Retinal pigment epithelial cell (primary cell): ENCODE measurements around the gene MEX3B.

ENCODE experiments used
- DNase-seq: peaks from one replicate; pipeline ENCODE4 v3.0.0-alpha.2; 2010; ENCODE audit warnings: low read depth
- H3K4me3 ChIP-seq: 2 replicates; pipeline ENCODE4 v1.5.1; 2011; ENCODE audit warnings: mild to moderate bottlenecking, low read length, control low read depth, moderate library complexity
- TF ChIP-seq, protein P1 (sequence below): conservative IDR thresholded peaks from 2 replicates; pipeline ENCODE4 v1.5.1; 2011; ENCODE audit warnings: low read depth, low read length, control low read depth, inconsistent platforms

The MEX3B gene

DNA sequence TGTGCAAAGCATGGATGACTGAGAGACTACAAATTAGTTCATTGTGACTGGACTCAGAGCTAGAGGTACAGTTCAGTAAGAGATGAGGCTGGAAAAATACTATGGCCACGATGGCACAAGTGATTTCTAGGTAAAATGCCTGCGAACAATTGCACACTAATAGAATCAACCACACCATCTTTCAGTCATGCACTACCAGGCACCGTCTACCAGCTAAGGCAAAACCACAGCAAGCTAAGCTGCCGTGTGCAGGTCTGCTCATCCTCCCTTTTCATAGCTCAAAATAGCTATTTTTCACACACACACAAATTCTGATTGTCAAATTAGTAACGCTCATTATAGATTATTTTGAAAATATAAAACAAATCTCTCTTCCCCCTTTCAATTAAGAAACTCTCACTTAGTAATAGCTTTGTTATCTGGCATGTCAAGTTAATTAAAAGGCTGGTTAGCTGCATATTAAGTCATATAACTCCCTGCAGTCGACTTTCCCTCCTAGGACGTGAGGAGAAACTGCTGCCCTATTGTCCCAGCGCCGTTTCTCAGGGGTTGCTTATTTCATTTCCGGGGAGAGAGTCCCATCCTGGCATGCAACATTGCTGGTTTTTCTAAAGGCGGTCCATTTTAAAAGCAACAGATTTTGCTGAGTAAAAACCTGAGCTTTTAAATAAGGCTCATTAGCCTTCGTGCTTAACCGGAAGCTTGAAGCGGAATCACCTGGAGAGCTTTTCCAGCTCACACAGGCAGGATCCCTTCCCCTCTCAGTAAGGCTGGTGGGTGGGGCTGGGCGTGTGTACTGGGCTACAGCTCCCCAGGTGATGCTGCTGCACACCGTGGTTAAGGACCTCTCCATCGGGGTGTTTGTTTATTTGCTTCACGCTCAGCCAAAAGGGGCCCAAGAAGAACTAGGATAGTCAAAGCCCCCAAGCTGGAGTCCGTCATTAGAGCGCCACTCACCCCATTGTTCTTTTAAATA lies 16.9 kb upstream of the MEX3B start:
- no peak for DNase-seq
- TF ChIP-seq, protein P1, sequence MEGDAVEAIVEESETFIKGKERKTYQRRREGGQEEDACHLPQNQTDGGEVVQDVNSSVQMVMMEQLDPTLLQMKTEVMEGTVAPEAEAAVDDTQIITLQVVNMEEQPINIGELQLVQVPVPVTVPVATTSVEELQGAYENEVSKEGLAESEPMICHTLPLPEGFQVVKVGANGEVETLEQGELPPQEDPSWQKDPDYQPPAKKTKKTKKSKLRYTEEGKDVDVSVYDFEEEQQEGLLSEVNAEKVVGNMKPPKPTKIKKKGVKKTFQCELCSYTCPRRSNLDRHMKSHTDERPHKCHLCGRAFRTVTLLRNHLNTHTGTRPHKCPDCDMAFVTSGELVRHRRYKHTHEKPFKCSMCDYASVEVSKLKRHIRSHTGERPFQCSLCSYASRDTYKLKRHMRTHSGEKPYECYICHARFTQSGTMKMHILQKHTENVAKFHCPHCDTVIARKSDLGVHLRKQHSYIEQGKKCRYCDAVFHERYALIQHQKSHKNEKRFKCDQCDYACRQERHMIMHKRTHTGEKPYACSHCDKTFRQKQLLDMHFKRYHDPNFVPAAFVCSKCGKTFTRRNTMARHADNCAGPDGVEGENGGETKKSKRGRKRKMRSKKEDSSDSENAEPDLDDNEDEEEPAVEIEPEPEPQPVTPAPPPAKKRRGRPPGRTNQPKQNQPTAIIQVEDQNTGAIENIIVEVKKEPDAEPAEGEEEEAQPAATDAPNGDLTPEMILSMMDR, result no peak
- no peak overlapping the region for H3K4me3 ChIP-seq

DNA sequence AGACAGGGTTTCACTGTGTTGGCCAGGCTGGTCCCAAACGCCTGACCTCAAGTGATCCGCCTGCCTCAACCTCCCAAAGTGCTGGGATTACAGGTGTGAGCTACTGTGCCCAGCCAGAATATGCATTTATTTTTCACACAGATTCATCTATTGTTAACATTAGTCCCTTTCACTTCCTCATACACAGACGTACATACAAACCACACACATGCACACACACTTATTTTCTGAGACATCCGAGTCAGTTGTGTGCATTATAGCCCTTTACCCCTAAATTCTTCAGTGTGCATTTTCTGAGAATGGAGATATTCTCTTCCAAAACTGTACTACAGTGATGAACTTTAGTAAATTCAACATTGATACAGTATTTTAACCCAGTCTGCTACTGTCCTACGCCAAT lies 15.0 kb upstream of the MEX3B start:
- DNase-seq, result no peak
- no peak overlapping the region for H3K4me3 ChIP-seq
- TF ChIP-seq, protein P1, result no peak

DNA sequence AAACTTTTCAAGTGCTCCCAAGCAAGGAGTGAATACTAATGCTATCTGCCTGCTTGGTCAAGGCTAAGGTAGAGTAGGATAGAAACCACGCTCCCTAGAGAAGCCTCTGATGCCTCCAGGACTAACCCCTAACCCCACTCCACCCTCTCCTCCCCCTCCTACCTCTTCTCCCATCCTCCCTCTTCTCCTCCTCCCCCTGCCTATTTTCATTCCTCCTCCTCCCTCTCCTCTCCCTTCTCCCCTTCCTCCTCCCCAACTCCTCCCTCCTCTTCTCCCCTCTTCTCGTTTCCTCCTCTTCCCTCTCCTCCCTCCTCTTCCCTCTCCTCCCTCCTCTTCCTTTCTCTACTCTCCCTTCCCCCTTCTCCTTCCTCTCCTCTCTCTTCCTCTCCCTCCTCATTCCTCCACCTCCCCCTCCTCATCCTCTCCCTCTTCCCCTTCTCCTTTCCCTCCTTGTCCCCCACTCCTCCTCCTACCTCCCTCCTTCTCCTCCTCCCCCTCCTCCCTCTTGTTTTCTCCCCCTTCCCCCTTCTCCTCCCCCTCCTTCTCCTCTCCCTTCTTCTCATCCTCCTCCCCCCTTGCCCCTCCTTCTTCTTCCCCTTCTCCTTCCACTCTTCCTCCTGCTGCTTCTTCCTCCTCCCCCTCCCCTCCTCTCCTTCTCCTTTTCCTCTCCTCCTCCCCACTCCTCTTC lies 12.8 kb upstream of the MEX3B start:
- no peak overlapping the region for H3K4me3 ChIP-seq
- DNase-seq, result no peak
- TF ChIP-seq, protein P1, result no peak

DNA sequence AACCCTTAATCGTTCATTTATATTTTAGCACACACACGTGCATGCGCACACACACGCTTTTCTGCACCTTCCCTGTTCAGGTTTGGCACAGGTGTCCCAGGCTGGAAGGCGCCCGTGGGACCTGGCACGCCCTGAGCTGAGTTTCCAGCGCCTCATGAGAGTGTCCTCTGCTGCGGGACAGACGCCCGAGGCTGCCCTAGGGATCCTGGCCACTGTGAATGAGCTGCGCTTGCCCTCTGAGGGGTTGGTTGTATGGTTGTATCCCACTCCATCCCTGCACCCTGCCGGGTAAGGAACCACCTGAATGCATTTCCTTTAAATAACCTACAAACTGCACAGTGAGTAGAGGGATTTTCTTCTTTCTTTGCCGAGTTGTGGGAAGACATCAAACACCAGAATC lies 12.2 kb upstream of the MEX3B start:
- no peak for DNase-seq
- no peak overlapping the region for H3K4me3 ChIP-seq
- TF ChIP-seq, protein P1, result no peak

DNA sequence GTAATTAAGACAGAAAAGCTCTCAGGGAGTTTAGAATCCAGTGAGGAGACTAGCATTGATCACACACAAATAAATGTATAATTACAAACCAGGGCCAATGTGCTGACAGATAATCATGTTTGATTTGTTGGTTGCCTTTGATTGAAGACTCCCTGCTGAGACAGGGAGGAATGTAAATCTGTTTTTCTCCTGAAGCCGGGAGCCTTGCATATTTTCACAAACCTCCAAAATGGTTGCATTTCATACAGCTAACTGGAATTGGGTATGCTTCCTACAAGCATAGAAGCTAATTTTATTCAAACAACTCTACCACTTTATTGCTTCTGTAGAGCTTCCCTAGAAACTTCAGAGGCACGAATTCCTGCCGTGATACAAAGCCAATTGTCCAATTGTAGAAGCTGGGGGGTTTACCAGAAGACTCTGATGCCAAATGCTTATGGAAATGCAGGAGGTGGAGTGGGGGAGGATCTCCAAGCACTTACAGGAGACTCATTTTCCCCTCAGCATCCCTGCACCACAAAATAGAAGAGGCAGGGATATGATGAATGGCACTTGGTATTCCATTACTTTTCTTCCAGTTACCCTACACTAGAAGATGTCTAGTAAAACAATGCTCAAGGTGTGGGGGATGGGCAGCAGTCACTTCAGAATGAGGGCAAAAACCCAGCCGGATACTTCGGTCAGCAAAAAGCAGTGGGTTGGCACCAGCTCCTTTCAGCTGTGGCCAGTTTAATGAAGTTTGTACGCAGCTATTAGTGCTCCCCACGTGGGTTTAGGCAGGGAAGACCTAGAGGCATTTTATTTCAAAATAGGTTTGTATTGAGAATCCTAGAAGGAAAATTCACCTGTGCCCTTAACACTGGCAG lies 11.4 kb upstream of the MEX3B start:
- TF ChIP-seq, protein P1, result no peak
- DNase-seq, result no peak

DNA sequence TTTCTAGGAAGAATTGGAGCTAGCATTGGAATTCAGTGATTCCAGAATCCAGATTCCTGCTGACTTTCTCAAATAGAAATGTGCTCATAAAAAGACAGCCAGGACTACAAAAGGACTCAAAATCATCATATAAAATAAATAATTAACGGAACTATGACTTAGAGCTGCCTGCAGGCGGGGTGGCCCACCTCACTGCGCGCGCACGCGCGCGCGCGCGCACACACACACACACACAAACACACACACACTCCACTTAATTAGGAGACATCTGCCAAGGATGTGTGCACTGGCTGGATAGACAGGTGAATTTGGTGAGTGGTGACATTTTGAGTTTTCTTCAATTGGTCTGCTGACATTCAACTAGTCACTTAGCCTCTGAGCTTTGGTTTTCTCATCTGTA lies 6.9 kb upstream of the MEX3B start:
- TF ChIP-seq, protein P1, result no peak
- H3K4me3 ChIP-seq, result no peak overlapping the region

More for the DNA sequence above, 11.4 kb upstream of the MEX3B start:
- H3K4me3 ChIP-seq, result no peak overlapping the region

More for the DNA sequence above, 6.9 kb upstream of the MEX3B start:
- no peak for DNase-seq
